BJ (cell line): ENCODE measurements around the gene C5orf22. TPM values are rescaled to one million over a fixed set of nuclear protein-coding genes. Genes with fewer than 3 reads are reported as not detected.

Experiments
- CTCF ChIA-PET: fragments of 350-600 bp; formaldehyde crosslinking; extraction: SDS; loops from one replicate; lab custom pipeline; 2021; ENCODE audit warnings: antibody characterized with exemption, inconsistent platforms; lab: Yijun Ruan, JAX
- POLR2A ChIA-PET: fragments of 300-600 bp; sonication (Branson Sonifier 250); formaldehyde crosslinking; extraction: SDS; loops from one replicate; lab custom pipeline; 2021; ENCODE audit warnings: antibody characterized with exemption; lab: Charles Lee
- DNase-seq: peaks from one replicate; pipeline ENCODE4 v3.0.0-alpha.2; 2011; ENCODE audit warnings: low read depth
- H3K27me3 ChIP-seq: 2 replicates; pipeline ENCODE4 v1.6.0; 2011; ENCODE audit warnings: low read length; ENCODE audit not compliant: control insufficient read depth, insufficient read depth
- H3K36me3 ChIP-seq: 2 replicates; pipeline ENCODE4 v1.5.1; 2011; ENCODE audit warnings: low read length; ENCODE audit not compliant: control insufficient read depth, insufficient read depth
- H3K4me3 ChIP-seq: 2 replicates; pipeline ENCODE4 v1.5.1; 2011; ENCODE audit warnings: low read depth, mild to moderate bottlenecking, control low read depth, low read length
- polyA plus RNA-seq: library from polyadenylated mRNA; depleted of rRNA; stranded (reverse); fragments of >200 nt; gene quantifications from 2 replicates; pipeline ENCODE4 v1.2.3, GENCODE V29; 2011
- TF ChIP-seq, protein P1 (sequence below): IDR thresholded peaks from 2 replicates; pipeline ENCODE4 v1.5.1; 2011; ENCODE audit warnings: low read depth, mild to moderate bottlenecking, control low read depth, inconsistent platforms, low read length, moderate library complexity; ENCODE audit not compliant: insufficient read depth

C5orf22 gene
- polyA plus RNA-seq, 1 experiment = 9.8 TPM

DNA sequence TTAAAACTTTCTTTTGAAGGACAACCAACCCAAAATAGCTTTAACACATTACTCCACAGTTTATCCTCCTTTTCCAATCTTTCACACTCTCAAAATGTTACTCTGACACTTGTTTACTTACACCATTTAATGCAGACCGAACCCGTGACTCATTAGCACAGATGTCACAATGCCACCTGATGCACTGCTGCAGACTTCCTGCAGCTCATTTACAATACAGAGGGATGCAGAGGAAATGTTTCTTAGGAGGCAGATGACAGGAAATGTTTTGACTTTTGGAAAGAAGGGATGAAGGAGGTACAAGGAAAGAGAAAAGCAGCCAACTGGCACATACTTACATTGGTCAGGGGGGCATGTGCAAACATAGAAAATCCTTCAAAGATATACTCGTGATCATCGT is 39.2 kb upstream of the C5orf22 start:
- DNase-seq = no peak
- no peaks in the 10 kb centered on the region for H3K27me3 ChIP-seq
- TF ChIP-seq, protein P1, sequence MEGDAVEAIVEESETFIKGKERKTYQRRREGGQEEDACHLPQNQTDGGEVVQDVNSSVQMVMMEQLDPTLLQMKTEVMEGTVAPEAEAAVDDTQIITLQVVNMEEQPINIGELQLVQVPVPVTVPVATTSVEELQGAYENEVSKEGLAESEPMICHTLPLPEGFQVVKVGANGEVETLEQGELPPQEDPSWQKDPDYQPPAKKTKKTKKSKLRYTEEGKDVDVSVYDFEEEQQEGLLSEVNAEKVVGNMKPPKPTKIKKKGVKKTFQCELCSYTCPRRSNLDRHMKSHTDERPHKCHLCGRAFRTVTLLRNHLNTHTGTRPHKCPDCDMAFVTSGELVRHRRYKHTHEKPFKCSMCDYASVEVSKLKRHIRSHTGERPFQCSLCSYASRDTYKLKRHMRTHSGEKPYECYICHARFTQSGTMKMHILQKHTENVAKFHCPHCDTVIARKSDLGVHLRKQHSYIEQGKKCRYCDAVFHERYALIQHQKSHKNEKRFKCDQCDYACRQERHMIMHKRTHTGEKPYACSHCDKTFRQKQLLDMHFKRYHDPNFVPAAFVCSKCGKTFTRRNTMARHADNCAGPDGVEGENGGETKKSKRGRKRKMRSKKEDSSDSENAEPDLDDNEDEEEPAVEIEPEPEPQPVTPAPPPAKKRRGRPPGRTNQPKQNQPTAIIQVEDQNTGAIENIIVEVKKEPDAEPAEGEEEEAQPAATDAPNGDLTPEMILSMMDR = no peak
- peaks cover 9% of the 10 kb centered on the region for H3K36me3 ChIP-seq
- ChIA-PET POLR2A (no interaction called here), CTCF (interaction anchor here (1.0 to 1.3 kb wide), 3 partner anchors 10 to 261 kb away, joined by 3 to 4 read pairs (median 3); no protein-coding TSS in a partner anchor)
- H3K4me3 ChIP-seq = no peak overlapping the region

- CTCF ChIA-PET = interaction anchor here (0.8 kb wide), 1 partner anchor 225 kb away, joined by 3 read pairs; no protein-coding TSS in a partner anchor
- Histone ChIP-seq H3K4me3 (no peak overlapping the region), H3K36me3 (peaks cover 10% of the 10 kb centered on the region), H3K27me3 (no peaks in the 10 kb centered on the region)
- DNase-seq = no peak
- TF ChIP-seq, protein P1 = no peak
- POLR2A ChIA-PET = no interaction called here
These were observed 36.8 kb upstream of the C5orf22 start for GRCh38 chr5:31495336-31495735.

DNA sequence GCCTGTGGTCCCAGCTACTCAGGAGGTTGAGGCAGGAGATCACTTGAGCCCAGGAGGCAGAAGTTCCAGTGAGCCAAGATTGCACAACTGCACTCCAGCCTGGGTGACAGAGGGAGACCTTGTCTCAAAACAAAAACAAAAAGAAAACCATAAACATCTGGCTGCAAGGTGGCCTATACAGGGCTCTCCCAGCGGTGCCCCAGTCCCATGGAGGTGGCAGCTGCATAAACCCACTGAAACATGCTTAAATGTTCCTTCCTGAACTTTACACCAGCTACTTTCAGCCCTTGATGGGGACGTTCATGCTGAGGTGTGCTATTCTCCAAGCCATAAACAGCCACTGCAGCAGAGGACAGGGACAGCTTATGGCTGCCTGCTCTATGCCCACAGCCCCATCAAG is 35.8 kb upstream of the C5orf22 start:
- DNase-seq = no peak
- Histone ChIP-seq H3K4me3 (no peak overlapping the region), H3K36me3 (peaks cover 12% of the 10 kb centered on the region), H3K27me3 (no peaks in the 10 kb centered on the region)
- ChIA-PET POLR2A (no interaction called here), CTCF (interaction anchor here (1.0 kb wide), 1 partner anchor 8 kb away, joined by 3 read pairs; no protein-coding TSS in a partner anchor)
- TF ChIP-seq, protein P1 = no peak

DNA sequence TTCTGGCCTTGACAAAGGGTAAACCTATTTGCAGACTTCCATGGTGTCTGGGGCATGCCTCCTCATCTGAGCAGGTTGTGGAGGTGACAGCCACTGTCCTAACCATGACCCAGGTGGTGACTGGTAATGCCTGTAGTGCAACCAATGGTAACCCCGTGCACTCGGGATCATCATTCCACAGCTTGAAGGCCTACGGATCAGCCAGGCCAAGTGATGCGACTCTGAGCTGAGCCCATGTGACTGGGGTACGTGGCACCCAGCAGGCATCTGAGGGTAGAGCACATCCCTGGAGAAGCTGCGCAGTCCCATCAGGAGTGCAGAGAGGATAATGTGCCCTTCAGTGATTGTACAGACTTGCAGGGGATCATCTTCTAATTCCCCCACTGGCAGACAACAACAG is 35.2 kb upstream of the C5orf22 start:
- H3K27me3 ChIP-seq = no peaks in the 10 kb centered on the region
- CTCF ChIA-PET = no interaction called here
- POLR2A ChIA-PET = no interaction called here
- no peak for DNase-seq
- H3K4me3 ChIP-seq = no peak overlapping the region
- TF ChIP-seq, protein P1 = no peak
- H3K36me3 ChIP-seq = peaks cover 12% of the 10 kb centered on the region

DNA sequence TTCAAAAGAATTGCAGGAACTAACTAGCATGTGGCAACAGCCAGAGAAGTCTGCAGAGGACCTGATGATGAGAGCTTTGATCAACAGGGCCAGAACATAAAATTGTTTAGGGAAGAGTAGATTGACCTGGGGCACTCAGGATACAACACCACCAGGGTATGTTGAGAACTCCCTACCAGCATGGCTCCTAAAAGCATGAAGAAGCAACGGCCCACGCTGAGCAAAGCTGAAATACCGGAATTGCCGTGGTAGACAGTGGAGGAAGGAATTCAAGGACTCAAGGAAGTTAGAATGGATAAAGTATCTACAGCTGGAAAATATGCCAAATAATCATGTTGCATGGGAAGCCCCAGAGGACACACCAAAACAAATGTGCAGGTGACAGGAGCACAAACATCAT is 31.8 kb upstream of the C5orf22 start:
- CTCF ChIA-PET = no interaction called here
- no peak for DNase-seq
- TF ChIP-seq, protein P1 = no peak
- H3K27me3 ChIP-seq = no peaks in the 10 kb centered on the region
- no peak overlapping the region for H3K4me3 ChIP-seq
- peaks cover 17% of the 10 kb centered on the region for H3K36me3 ChIP-seq
- POLR2A ChIA-PET = no interaction called here
